GM12865 (cell line): ENCODE results near the gene PDYN.

Experiments used
- DNase-seq: peaks from one replicate; pipeline ENCODE4 v3.0.0; 2010; ENCODE audit warnings: low read depth
- H3K4me3 ChIP-seq: 2 replicates; pipeline ENCODE4 v1.5.1; 2011; ENCODE audit warnings: mild to moderate bottlenecking, low read depth, low read length, control low read depth
- CTCF ChIP-seq: IDR thresholded peaks from 2 replicates; pipeline ENCODE4 v1.5.1; 2011; ENCODE audit warnings: low read length, control low read depth, low read depth, inconsistent platforms; ENCODE audit not compliant: insufficient read depth; ENCODE audit errors: missing control alignments

Gene PDYN

GRCh38 chr20:2026004-2026403, 32.1 kb upstream of the PDYN start:
- no peak for TF ChIP-seq CTCF
- no peak overlapping the region for H3K4me3 ChIP-seq
- DNase-seq = no peak

GRCh38 chr20:2023151-2023550, 29.3 kb upstream of the PDYN start:
- H3K4me3 ChIP-seq = no peak overlapping the region
- peak; percentile 23 for DNase-seq
- TF ChIP-seq CTCF = no peak

- H3K4me3 ChIP-seq = no peak overlapping the region
- DNase-seq = no peak
- no peak for TF ChIP-seq CTCF
These were observed 28.3 kb upstream of the PDYN start for GRCh38 chr20:2022163-2022562.

GRCh38 chr20:2010533-2010932, 16.7 kb upstream of the PDYN start:
- H3K4me3 ChIP-seq = no peak overlapping the region
- TF ChIP-seq CTCF = no peak

GRCh38 chr20:2006452-2007361, 12.8 kb upstream of the PDYN start:
- DNase-seq = peak; percentile 50
- H3K4me3 ChIP-seq = no peak overlapping the region
- TF ChIP-seq CTCF = peak; percentile 63

More at GRCh38 chr20:2010533-2010932, 16.7 kb upstream of the PDYN start:
- no peak for DNase-seq

GRCh38 chr20:2005831-2006426, 12.1 kb upstream of the PDYN start:
- no peak overlapping the region for H3K4me3 ChIP-seq
- peak; percentile 64 for DNase-seq
- TF ChIP-seq CTCF = no peak
